Measurements from ENCODE around the gene ZNF787. TPM values are rescaled to one million over a fixed set of nuclear protein-coding genes. Genes with fewer than 3 reads are reported as not detected.
"Not testable (repeated sequence)": the region's sequence is repeated elsewhere in the genome, so short reads cannot be mapped to it uniquely, and the experiment has no call there.

The ZNF787 gene
- total and polyA plus RNA-seq, 2 donors (not counting 1 experiment from before 2014, with no cell fraction given): 2.6 to 28.7 TPM

GRCh38 chr19:56152644-56153043 is 31.5 kb upstream of the ZNF787 start:
- no peak for DNase-seq (ENCODE audit: low read depth in 2 of 2)
- Histone ChIP-seq H3K9ac (ENCODE audit: insufficient read depth, low read length) (no peak overlapping the region), H3K79me2 (ENCODE audit: control insufficient read depth, insufficient read depth, low read length) (no peaks in the 10 kb centered on the region), H3K4me2 (ENCODE audit: extremely low read depth, insufficient read depth, low read length) (no peak overlapping the region), H3K9me3 (ENCODE audit: control insufficient read depth, insufficient read depth, low read depth, low read length) (no peaks in the 10 kb centered on the region), H3K36me3 (ENCODE audit: control insufficient read depth, insufficient read depth, low read length) (peaks cover 3% of the 10 kb centered on the region), H2AFZ (ENCODE audit: low read length) (no peak overlapping the region), H3K4me1 (ENCODE audit: control insufficient read depth, extremely low read depth, insufficient read depth, low read length) (no peaks in the 10 kb centered on the region), H4K20me1 (ENCODE audit: control insufficient read depth, extremely low read depth, insufficient read depth, low read length) (no peaks in the 10 kb centered on the region), H3K27ac (ENCODE audit: insufficient read depth, low read length) (no peak overlapping the region), H3K27me3 (ENCODE audit: control insufficient read depth, insufficient read depth, low read length) (no peaks in the 10 kb centered on the region), H3K4me3 (replicated peaks in 1 of 4; ENCODE audit: control extremely low read depth in 1 of 4, insufficient read depth in 1 of 4, low read depth in 3 of 4, low read length in 4 of 4) (no peak overlapping the region)
- no peak for TF ChIP-seq EZH2 (IDR thresholded peaks at IDR 0.05; ENCODE audit: low read length, missing control alignments)
- TF ChIP-seq CTCF (conservative IDR thresholded peaks at IDR 0.05 in 1 of 2, IDR thresholded peaks at IDR 0.05 in 1 of 2; ENCODE audit: low read depth in 1 of 2, low read length in 2 of 2): no peak

GRCh38 chr19:56150358-56150757 is 29.3 kb upstream of the ZNF787 start:
- TF ChIP-seq CTCF (conservative IDR thresholded peaks at IDR 0.05 in 1 of 2, IDR thresholded peaks at IDR 0.05 in 1 of 2; ENCODE audit: low read depth in 1 of 2, low read length in 2 of 2): no peak
- no peak for TF ChIP-seq EZH2 (IDR thresholded peaks at IDR 0.05; ENCODE audit: low read length, missing control alignments)
- H2AFZ ChIP-seq (ENCODE audit: low read length): no peak overlapping the region
- H3K4me1 ChIP-seq (ENCODE audit: control insufficient read depth, extremely low read depth, insufficient read depth, low read length): no peaks in the 10 kb centered on the region
- no peak overlapping the region for H3K27ac ChIP-seq (ENCODE audit: insufficient read depth, low read length)
- H3K4me2 ChIP-seq (ENCODE audit: extremely low read depth, insufficient read depth, low read length): no peak overlapping the region
- H3K79me2 ChIP-seq (ENCODE audit: control insufficient read depth, insufficient read depth, low read length): no peaks in the 10 kb centered on the region
- no peaks in the 10 kb centered on the region for H3K9me3 ChIP-seq (ENCODE audit: control insufficient read depth, insufficient read depth, low read depth, low read length)
- H4K20me1 ChIP-seq (ENCODE audit: control insufficient read depth, extremely low read depth, insufficient read depth, low read length): no peaks in the 10 kb centered on the region
- no peak overlapping the region for H3K9ac ChIP-seq (ENCODE audit: insufficient read depth, low read length)
- DNase-seq (ENCODE audit: low read depth in 2 of 2): no peak
- no peak overlapping the region for H3K4me3 ChIP-seq (replicated peaks in 1 of 4; ENCODE audit: control extremely low read depth in 1 of 4, insufficient read depth in 1 of 4, low read depth in 3 of 4, low read length in 4 of 4)
- H3K27me3 ChIP-seq (ENCODE audit: control insufficient read depth, insufficient read depth, low read length): no peaks in the 10 kb centered on the region
- peaks cover 7% of the 10 kb centered on the region for H3K36me3 ChIP-seq (ENCODE audit: control insufficient read depth, insufficient read depth, low read length)

GRCh38 chr19:56149656-56150038 is 28.6 kb upstream of the ZNF787 start:
- Histone ChIP-seq H3K4me1 (ENCODE audit: control insufficient read depth, extremely low read depth, insufficient read depth, low read length) (no peaks in the 10 kb centered on the region), H3K4me3 (replicated peaks in 1 of 4; ENCODE audit: control extremely low read depth in 1 of 4, insufficient read depth in 1 of 4, low read depth in 3 of 4, low read length in 4 of 4) (no peak overlapping the region), H3K9me3 (ENCODE audit: control insufficient read depth, insufficient read depth, low read depth, low read length) (no peaks in the 10 kb centered on the region), H3K36me3 (ENCODE audit: control insufficient read depth, insufficient read depth, low read length) (peaks cover 4% of the 10 kb centered on the region), H2AFZ (ENCODE audit: low read length) (no peak overlapping the region), H3K27me3 (ENCODE audit: control insufficient read depth, insufficient read depth, low read length) (no peaks in the 10 kb centered on the region), H3K9ac (ENCODE audit: insufficient read depth, low read length) (no peak overlapping the region), H3K4me2 (ENCODE audit: extremely low read depth, insufficient read depth, low read length) (no peak overlapping the region), H3K79me2 (ENCODE audit: control insufficient read depth, insufficient read depth, low read length) (no peaks in the 10 kb centered on the region), H4K20me1 (ENCODE audit: control insufficient read depth, extremely low read depth, insufficient read depth, low read length) (no peaks in the 10 kb centered on the region), H3K27ac (ENCODE audit: insufficient read depth, low read length) (no peak overlapping the region)
- no peak for TF ChIP-seq EZH2 (IDR thresholded peaks at IDR 0.05; ENCODE audit: low read length, missing control alignments)
- TF ChIP-seq CTCF (conservative IDR thresholded peaks at IDR 0.05 in 1 of 2, IDR thresholded peaks at IDR 0.05 in 1 of 2; ENCODE audit: low read depth in 1 of 2, low read length in 2 of 2): no peak
- DNase-seq (ENCODE audit: low read depth in 2 of 2): no peak

GRCh38 chr19:56148955-56149655 is 28.0 kb upstream of the ZNF787 start:
- not testable (repeated sequence) for H3K27me3 ChIP-seq (ENCODE audit: control insufficient read depth, insufficient read depth, low read length); H3K4me3 ChIP-seq (replicated peaks in 1 of 4; ENCODE audit: control extremely low read depth in 1 of 4, insufficient read depth in 1 of 4, low read depth in 3 of 4, low read length in 4 of 4); H3K9me3 ChIP-seq (ENCODE audit: control insufficient read depth, insufficient read depth, low read depth, low read length); H4K20me1 ChIP-seq (ENCODE audit: control insufficient read depth, extremely low read depth, insufficient read depth, low read length); H3K9ac ChIP-seq (ENCODE audit: insufficient read depth, low read length); H3K79me2 ChIP-seq (ENCODE audit: control insufficient read depth, insufficient read depth, low read length); H3K36me3 ChIP-seq (ENCODE audit: control insufficient read depth, insufficient read depth, low read length); DNase-seq (ENCODE audit: low read depth in 2 of 2); H2AFZ ChIP-seq (ENCODE audit: low read length); H3K4me2 ChIP-seq (ENCODE audit: extremely low read depth, insufficient read depth, low read length); H3K27ac ChIP-seq (ENCODE audit: insufficient read depth, low read length); H3K4me1 ChIP-seq (ENCODE audit: control insufficient read depth, extremely low read depth, insufficient read depth, low read length)

Measured in fibroblast of lung (primary cell).